HUDEP-2 (cell line): Measurements from ENCODE around the gene APBA3.
A peak's percentile ranks its signal among the peaks of the same experiment; 100 is the strongest.

ENCODE experiments used
- DNase-seq, 76 experiments: peaks; one replicate each; lab custom pipeline; 2025; ENCODE audit not compliant: unreplicated experiment in 76 of 76; lab: John Stamatoyannopoulos, UW

Gene APBA3

DNA sequence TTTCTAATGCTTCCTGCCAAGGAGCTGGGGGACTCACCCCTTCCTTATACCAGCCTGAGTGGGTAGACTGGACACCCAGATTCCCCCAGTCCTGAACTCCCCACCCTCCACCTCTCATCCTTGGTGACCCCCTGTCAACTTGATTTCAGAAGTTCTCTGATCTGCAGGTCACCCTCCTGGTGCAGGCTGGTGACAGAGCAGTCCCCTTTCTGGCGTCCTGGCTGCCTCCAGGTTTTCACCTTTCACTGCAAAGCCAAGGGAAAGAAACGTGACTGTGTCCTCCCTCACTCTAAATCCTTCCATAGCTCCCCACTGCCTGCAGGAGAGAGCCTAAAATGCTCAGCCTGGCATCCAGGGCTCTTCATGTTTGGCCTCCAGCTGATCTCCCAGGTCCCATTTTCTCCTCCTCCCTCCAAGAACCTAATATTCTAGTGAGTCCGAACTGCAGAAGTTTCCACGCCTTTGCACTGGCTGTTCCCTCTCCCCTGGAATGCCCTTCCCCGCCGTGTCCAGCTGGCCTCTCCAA is 28.8 kb upstream of the APBA3 start:
- no peak for DNase-seq

DNA sequence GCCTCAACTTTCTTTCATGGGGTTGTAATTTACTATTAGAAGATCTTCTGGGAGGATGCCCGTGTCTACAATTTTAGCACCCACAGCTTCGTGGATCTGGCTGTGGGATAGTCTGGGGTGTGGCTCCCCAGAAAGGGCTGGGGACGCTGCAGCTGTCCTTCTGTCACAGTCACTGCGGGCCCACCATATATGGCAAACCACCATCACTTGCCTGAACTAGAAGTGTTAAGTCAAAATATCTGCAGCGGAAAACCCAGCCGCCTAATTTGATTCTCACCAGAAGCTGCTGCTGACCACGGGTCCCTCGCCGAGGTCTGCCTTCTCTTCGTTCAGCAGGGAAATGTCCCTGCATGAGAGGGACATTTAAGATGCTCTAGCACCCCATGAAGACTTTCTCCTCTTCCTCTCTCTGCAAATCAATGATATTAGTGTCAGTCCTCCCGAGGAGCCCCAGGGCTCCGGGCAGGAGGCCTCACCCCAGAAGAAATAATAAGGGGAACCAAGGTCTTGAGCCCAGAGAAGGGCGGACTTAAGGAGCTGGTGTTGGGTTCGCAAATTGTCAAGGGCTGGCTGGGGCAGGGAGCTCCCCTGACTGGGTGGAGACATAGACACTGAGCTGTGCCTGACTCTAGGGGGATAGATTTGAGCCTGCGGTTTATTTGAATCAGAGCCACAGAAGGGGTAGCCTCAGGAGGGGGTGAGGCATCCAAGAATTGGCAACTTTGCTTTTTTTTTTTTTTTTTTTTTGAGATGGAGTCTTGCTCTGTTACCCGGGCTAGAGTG is 27.7 kb upstream of the APBA3 start:
- no peak for DNase-seq

DNA sequence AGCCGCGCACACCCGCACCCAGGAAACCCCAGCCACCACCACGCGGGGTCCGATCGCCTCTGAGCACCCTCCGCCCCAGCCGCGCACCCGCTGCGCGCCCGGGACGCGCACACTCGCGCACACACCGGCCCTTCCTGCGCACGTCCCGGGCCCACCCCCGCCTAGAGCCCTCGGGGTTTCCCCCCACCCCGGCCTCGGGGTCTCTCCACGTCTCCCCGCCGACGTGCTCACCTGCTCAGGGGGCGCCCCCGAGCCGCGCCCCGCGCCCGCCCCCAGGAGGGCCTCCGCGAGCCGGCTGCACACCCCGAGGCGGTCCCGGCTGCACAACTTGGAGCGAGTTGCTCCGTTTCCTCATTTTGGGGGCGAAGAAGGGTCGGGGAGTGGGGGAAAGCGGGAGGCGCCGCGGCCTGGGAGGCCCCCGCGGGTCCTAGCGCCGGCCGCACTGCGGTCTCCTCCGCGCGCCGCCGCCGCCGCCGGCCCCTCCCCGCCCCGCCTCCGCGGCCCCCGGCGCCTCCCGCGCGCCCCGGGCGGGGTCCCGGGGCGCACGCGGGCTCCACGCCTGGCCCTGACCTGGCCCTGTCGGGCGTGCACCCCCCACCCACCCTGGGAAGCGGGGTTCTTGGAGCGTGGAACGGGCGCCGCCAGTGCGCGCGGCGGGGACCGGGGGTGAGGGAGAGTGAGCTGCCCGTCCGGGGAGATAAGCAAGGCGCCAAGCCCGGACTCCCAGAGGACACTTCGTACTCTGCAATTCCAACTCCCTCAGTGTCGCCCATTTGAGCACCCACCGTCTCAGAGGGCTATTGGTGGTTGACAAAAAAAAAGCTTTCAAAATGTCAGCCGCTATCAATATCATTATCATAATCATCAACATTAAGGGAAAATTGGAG is 24.7 kb upstream of the APBA3 start, which contains the start of gene MATK:
TSS of gene MATK (minus strand) at position 444 of the 887 bp plus-strand sequence. CDS start 1,246 bp downstream, outside the sequence.
- DNase-seq = no peak

DNA sequence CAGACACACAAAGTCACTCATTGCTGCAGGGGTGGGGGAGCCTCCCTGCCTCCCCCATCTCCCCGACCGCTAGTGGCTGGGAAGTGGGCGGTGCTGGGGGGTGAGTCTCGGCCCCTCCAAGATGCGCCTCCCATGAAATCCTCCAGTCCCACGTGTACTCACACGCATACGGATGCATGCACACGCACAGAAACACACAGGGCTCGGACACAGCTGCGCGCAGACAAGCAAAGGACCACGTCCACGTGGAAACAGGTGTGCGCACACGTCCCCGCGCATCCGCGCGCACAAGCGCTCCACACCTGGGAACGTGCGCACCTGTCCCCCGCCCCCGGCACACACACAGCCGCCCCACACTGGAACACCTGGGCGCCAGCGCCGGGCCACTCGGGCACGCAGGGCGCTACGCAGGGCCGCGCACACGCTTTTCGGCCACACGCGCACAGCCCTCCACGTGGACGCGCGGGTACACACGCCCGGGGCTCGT is 24.0 kb upstream of the APBA3 start:
- no peak for DNase-seq

DNA sequence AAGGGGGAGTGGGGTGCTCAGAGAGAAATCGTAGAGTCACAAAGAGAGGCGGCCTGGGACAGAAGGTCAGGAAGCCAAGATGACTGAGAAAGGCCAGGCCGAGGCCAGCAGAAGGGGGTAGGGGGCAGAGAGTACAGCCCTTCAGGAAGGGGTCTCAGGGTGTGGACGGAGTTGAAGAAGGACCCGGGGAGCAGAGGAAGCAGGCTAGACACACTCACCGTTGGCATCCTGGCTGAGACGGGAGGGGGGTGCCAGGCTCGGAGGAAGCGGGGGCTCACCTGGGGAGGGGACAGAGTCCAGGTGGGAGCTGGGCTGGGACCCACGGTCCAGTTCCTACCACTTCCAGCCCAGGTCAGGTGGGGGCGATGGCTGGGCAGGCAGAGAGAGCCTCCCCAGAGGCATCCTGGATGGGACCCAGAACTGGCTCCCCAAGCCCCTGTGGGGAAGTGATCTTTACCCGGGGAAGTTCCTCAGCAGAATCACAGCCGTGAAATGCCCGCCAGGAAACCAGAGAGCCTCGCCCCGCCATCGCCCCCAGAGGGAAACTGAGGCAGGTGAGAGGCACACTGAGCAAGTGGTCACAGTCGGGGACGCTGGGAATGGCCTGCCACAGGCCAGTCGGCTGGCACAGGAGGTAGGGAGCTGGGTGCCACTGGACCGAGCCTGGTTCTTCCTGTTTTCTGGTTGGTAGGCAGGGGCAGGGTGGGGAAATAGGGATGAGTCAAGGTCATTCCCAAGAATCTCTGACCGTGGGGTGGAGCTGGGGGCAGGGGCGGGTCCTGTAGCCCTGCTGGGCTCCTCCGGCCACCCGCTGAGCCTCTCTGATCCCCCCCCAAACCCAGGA is 23.3 kb upstream of the APBA3 start:
- no peak for DNase-seq

DNA sequence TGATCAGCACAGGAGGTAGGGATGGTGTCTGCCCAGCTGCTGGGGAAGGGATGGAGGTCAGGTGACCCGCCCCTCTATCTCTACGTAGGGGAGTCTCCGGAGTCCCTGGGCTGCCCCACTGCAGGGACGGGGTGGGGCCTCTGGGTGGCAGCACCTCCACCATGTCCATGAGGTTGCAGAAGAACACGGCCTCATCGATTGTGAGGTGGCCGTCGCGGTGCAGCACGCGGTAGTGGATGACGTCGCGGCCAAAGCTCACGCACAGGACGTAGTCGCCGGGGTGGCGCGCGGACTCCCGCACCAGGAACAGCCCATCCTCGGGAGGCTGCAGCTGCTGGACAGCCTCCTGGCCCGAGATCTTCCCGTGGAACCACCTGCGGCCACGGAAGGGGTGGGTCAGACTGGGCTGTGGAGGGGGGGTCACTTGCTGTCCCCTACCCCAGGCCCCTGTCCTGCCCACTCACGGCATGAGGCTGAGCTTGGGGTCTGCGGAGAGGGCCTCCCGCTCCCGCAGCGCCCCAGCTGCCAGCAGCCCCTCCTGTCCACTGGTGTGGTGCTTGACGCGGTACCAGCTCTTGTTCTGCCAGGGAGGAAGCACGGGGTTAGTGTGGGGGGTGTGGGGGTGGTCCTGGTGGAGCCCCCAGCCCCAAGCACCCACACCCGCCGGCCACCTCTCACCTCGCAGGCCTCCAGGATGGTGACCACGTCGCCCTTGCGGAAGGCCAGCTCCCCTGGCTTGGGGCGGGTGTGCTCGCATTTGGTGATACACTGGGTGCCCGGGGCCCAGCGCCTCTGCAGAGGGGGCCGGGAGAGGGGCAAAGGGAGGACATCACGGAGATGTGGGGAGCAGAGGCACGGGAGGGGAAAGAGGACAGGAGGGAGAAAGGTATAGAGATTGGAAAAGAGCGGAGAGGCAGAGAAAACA is 22.4 kb upstream of the APBA3 start:
- DNase-seq = peak in 20 of 76 experiments; percentile 7 to 50 (median 24)

DNA sequence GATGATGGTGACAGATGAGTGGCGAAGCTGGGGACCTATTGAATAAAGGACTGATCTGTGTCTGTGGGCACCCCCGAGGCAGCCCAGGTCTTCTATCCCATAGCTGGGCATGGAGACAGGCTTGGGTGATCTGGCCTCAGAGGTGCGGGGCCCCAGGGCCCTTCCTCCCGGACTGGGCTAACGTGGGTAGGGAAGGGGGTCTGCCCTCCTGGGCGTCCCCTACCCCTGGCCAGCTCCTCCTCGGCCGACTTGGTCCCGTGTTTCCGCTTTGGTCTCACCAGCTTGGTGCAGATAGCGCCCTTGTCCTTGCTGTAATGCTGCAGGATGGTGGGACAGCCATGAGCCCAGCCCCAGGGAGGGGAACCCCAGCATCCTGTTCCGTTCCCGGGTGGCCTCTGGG is 21.4 kb upstream of the APBA3 start:
- no peak for DNase-seq

DNA sequence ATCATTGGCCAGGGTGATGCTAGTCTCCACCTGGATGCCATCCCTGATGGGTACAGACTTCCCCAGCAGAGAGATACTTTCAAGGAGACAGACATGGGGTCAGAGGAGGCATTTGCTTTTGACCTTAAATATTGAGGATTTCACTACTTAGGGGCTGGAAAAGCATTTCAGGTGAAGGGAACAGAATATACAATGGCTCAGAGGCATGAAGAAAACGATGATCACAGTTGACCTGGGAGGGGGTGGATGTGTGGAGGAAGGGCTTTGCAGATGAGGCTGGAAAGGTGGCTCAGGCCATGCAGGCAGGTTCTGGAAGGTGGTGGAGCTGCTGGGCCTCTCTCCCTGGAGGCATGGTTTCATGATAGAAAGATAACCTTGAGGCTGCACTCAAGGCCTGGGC is 20.8 kb upstream of the APBA3 start:
- no peak for DNase-seq

DNA sequence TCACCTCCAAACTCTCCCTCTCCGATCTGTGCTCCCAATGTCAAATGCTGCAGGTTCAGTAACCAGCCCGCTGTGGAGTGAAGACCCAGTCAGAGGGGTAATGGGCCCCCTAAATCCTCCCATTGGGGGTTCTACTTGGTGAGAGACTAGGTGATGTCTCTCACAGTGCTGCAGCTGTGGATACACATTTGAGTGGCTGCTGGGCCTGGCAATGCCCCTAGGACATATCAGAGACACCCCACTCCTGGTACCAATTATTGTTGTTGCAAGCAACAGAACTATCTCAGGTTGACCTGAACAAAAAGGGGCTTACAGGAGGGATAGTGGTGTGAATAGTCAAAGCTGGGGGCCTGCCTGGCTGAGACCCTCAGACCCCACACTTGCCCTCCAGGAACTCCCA is 20.1 kb upstream of the APBA3 start:
- no peak for DNase-seq

DNA sequence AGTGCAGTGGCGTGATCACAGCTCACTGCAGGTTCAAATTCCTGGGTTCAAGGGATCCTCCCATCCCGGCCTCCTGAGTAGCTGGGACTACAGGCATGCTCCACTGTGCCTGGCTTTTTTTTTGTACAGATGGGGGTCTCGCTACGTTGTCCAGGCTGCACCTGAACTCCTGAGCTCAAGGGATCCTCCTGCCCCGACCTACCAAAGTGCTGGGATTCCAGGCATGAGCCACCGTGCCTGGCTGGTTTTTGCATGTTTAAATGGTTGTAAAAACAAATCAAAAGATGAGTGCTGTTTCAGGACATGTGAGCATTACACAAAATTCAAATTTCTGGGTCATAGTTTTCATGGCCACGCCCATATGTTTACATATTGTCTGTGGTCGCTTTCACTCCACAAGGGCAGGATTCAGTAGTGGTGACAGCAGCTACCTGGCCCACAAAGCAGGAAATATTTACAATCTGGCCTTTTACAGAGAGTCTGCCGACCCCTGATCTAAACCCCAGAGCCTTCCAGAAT is 19.4 kb upstream of the APBA3 start:
- DNase-seq = no peak

DNA sequence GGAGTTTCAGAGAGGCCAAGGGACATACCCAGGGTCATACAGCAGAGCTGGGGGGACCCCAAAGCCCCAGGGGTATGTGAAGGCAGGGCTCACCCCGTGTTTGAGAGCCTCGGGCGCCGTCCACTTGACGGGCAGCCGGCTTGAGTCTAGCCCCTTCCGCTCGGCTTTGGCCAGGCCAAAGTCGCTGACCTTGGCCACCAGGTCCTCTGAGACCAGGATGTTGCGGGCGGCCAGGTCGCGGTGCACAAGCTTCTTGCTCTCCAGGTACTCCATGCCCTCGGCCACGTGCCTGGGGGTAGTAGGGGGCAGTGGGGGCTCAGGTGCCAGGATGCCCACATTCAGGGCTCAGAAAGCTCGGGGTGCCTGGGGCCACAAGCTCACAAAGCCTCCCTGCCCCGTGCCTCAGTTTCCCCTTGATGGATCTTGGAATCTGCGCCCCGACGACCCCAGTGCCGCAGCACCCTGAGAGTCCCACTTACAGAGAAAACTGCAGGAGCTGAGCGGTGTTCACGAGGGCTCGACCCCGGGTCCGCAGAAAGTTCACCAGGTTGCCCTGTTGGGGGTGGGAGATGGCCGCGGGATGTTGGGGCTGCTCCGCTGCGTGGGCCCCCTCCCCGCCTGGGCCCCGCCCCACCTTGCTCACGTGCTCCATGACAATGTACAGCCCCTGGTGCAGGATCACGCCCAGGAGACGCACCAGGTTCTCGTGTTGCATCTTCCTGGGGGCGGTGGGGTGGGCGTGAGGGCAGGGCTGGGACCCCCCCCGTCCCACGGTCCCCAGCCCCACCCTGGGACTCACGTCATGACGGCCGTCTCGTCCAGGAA is 17.6 kb upstream of the APBA3 start:
- DNase-seq = no peak

DNA sequence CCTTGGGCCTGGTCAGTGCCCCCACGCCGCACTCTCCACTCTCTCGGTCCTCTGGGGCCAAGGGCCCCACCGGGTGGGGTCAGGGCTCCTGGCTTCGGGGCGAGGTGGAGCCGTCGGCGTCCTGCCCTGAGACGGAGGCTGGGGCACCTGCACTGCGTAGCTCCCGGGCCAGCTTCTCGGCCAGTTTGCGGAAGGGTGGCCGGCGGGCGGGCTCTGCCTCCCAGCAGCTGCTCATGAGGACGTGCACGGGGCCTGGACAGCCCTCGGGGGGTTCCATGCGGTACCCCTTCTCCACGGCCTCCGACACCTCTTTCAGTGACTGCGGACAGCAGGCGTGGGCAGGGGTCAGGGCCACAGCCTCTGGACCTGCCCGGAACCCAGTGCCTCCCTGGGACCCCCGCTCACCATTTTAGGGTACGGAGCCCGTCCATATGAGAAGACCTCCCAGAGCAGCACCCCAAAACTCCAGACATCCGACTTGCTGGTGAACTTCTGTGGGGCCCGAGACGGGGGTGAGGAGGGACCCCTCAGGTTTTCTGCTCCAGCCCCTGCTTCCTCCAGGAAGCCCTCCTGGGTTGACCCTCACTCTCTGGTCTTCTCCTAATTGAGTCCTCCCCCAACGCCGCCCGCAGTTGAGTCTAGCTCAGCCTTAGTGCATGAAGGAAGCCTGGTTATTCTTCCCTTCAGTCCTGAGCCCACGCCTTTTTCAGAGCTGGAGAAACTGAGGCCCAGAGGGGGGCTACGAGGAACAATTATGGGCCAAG is 16.8 kb upstream of the APBA3 start:
- DNase-seq = no peak

DNA sequence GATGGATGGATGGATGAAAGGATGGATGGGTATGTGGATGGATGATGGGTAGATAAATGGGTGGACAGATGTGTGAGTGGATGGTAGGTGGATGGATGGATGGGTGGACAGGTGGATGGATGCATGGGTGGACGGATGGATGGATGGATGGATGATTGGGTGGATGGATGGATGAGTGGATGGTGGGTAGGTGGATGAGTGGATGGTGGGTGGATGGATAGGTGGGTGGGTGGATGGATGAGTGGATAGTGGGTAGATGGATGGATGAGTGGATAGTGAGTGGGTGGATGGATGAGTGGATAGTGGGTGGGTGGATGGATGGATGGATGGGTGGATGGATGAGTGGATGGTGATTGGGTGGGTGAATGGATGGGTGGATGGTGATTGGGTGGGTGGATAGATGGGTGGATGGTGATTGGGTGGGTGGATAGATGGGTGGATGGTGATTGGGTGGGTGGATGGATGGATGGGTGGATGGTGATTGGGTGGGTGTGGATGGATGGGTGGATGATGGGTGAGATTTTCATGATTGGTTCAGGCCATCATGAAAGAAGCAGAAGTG is 15.1 kb upstream of the APBA3 start:
- no peak for DNase-seq

DNA sequence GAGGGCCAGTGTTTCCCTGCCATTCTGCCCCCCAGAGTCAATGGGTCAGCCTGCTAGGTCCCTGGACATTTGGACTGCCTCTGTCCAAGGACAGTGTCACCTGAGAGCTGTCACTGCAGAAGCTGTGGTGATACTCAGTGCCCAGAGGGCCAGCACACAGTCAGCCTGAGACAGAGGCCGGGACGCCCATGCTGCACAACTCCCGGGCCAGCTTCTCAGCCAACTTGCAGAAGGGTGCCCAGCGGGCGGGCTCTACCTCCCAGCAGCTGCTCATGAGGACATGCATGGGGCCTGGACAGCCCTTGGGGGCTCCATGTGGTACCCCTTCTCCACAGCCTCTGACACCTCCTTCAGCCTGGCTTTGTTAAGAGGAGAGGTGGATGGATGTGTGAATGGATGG is 14.3 kb upstream of the APBA3 start:
- DNase-seq = no peak

DNA sequence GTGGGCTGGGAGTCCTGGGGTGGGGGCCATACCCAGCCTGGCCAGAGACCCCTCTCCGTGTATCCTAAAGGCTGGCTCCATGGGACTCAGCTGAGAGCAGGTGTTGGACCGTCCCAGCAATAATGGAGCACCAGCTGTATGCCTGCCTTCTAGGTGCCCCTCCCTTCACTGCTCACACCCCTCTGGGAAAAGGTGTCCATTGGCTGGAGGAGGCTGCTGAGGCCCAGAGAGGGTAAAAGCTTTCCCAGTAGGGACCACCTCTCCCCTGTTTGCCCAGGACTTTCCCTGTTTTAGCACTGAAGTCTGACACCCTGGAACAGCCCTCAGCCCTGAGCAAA is 13.9 kb upstream of the APBA3 start:
- DNase-seq = no peak

DNA sequence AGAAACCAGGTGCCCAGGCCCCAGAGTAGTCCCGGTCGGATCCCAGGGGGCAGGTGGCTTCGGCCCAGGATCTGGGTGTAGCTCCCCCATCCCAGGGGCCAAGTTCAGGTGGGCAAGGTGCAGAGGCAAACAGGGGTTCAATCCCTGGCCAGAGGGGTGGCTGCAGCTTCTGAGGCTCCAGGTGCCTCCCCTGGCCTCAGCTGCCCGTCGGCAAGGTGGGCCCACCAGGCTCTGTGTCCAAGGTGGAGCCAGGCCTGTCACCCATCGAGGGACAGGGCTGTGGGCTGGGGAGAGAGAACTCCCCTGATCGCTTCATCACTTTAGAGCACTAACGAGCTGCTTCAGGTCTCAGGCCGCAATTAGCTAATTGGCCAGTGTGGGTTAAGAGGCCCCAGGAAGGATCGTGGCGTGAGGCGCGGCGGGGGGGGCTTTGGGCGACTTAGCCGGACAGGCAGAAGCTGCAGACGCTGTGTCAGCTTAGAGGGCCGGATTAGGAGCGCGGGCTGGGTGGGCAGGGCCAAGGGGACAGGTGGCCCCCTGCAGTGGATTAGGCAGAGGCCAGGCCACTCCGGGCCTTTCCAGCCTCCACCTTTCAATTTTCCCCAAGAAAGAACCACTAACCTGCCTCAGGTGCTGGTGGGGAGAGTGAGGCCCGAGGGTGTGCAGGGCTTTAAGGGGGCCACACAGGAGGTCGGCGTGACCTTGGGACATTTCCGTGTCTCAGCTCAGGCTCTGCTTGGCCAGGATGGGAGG is 13.3 kb upstream of the APBA3 start:
- no peak for DNase-seq
